ENCODE data around the gene GALNT14.

The GALNT14 gene

GRCh38 chr2:31088504-31089195, 49.6 kb downstream of the GALNT14 start:
- no peak for DNase-seq (ENCODE audit: low read depth in 1 of 2, low spot score in 1 of 2)

- DNase-seq (ENCODE audit: low read depth in 1 of 2, low spot score in 1 of 2): no peak
Observed at GRCh38 chr2:31087491-31087890, 50.7 kb downstream of the GALNT14 start.

GRCh38 chr2:31086590-31086989, 51.6 kb downstream of the GALNT14 start:
- DNase-seq (ENCODE audit: low read depth in 1 of 2, low spot score in 1 of 2): no peak

GRCh38 chr2:31083234-31083993, 54.8 kb downstream of the GALNT14 start:
- DNase-seq (ENCODE audit: low read depth in 1 of 2, low spot score in 1 of 2): no peak

GRCh38 chr2:31082002-31082401, 56.2 kb downstream of the GALNT14 start:
- DNase-seq (ENCODE audit: low read depth in 1 of 2, low spot score in 1 of 2): no peak

GRCh38 chr2:31081492-31081891, 56.7 kb downstream of the GALNT14 start:
- no peak for DNase-seq (ENCODE audit: low read depth in 1 of 2, low spot score in 1 of 2)

- no peak for DNase-seq (ENCODE audit: low read depth in 1 of 2, low spot score in 1 of 2)
Observed at GRCh38 chr2:31080361-31080760, 57.9 kb downstream of the GALNT14 start.

GRCh38 chr2:31079665-31080064, 58.6 kb downstream of the GALNT14 start:
- DNase-seq (ENCODE audit: low read depth in 1 of 2, low spot score in 1 of 2): no peak

- no peak for DNase-seq (ENCODE audit: low read depth in 1 of 2, low spot score in 1 of 2)
Observed at GRCh38 chr2:31078579-31079105, 59.6 kb downstream of the GALNT14 start.

GRCh38 chr2:31078011-31078410, 60.2 kb downstream of the GALNT14 start:
- DNase-seq (ENCODE audit: low read depth in 1 of 2, low spot score in 1 of 2): no peak

GRCh38 chr2:31075941-31076590, 62.2 kb downstream of the GALNT14 start:
- no peak for DNase-seq (ENCODE audit: low read depth in 1 of 2, low spot score in 1 of 2)

GRCh38 chr2:31075431-31075830, 62.8 kb downstream of the GALNT14 start:
- no peak for DNase-seq (ENCODE audit: low read depth in 1 of 2, low spot score in 1 of 2)

- no peak for DNase-seq (ENCODE audit: low read depth in 1 of 2, low spot score in 1 of 2)
Observed at GRCh38 chr2:31071741-31072140, 66.5 kb downstream of the GALNT14 start.

- no peak for DNase-seq (ENCODE audit: low read depth in 1 of 2, low spot score in 1 of 2)
Observed at GRCh38 chr2:31070339-31071125, 67.7 kb downstream of the GALNT14 start.

GRCh38 chr2:31069643-31070325, 68.5 kb downstream of the GALNT14 start:
- DNase-seq (ENCODE audit: low read depth in 1 of 2, low spot score in 1 of 2): no peak

- DNase-seq (ENCODE audit: low read depth in 1 of 2, low spot score in 1 of 2): no peak
Observed at GRCh38 chr2:31067259-31067658, 71.0 kb downstream of the GALNT14 start.

- no peak for DNase-seq (ENCODE audit: low read depth in 1 of 2, low spot score in 1 of 2)
Observed at GRCh38 chr2:31066551-31066950, 71.7 kb downstream of the GALNT14 start.

GRCh38 chr2:31066086-31066485, 72.2 kb downstream of the GALNT14 start:
- no peak for DNase-seq (ENCODE audit: low read depth in 1 of 2, low spot score in 1 of 2)

GRCh38 chr2:31065356-31065755, 72.9 kb downstream of the GALNT14 start:
- no peak for DNase-seq (ENCODE audit: low read depth in 1 of 2, low spot score in 1 of 2)

GRCh38 chr2:31060397-31060796, 77.8 kb downstream of the GALNT14 start:
- DNase-seq (ENCODE audit: low read depth in 1 of 2, low spot score in 1 of 2): no peak

Data from activated CD4-positive, alpha-beta T cell treated with anti-CD3 and anti-CD28 coated beads, Interleukin-2, amount 50 U/mL, for 24 hours (primary cell).